ENCODE results near the gene PROM1. TPM values are rescaled to one million over a fixed set of nuclear protein-coding genes. Genes with fewer than 3 reads are reported as not detected.

The PROM1 gene
- total RNA-seq, 1 experiment from 2014 or later, result 65.1 TPM

DNA sequence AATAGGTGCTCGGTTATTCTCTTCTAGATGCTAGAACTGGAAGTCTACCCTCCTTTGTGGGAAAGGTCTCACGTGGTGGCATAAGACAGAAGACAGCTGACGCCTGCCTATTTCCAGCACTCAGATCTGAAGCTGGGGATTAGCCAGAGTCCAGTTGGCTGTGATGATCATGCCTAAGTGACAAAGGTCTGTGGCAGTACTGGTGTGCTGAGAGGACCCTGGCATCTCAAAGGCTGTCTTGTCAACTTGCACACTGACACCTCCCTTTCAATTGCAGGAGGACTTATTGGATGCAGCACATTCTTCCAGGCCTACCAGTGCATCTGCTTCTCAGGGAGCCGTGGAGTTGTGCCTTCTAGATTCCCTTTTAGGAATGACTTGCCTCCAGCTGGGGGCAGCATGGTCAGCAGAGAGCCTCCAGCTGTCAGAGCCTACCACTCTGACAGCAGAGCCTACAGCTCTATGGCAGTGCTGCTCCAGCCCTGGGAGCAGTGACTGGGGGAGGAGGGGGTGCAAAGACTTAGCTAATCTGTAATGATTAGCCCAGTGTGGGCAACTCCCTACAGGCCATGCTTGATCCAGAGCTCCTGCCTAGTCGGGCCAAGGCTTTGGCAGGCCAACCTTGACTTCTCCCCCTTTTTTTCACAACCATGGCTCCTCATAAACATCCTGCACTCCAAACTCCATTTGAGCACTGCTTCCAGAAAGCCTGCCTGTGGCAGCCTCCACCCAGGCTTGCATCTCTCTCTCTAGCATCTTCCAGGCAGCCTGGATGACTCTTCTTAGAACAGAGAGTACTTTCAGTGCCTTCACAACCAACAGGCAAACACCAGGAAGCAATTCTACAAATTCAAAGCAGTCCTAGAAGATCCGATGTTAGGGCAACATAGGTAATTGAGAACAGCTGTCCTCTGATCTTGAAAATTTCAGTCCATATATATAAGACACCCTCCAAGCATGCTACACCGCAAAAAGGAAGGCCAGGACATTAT lies 107.1 kb downstream of the PROM1 start (continued):
- no peak for TF ChIP-seq ETV6 (CRISPR knock-in tag; IDR thresholded peaks at IDR 0.05)
- TF ChIP-seq ELF4 (CRISPR knock-in tag; IDR thresholded peaks at IDR 0.05; ENCODE audit: low read depth), result no peak
- no peak for TF ChIP-seq JAZF1 (CRISPR knock-in tag; IDR thresholded peaks at IDR 0.05)
- TF ChIP-seq, protein P1, sequence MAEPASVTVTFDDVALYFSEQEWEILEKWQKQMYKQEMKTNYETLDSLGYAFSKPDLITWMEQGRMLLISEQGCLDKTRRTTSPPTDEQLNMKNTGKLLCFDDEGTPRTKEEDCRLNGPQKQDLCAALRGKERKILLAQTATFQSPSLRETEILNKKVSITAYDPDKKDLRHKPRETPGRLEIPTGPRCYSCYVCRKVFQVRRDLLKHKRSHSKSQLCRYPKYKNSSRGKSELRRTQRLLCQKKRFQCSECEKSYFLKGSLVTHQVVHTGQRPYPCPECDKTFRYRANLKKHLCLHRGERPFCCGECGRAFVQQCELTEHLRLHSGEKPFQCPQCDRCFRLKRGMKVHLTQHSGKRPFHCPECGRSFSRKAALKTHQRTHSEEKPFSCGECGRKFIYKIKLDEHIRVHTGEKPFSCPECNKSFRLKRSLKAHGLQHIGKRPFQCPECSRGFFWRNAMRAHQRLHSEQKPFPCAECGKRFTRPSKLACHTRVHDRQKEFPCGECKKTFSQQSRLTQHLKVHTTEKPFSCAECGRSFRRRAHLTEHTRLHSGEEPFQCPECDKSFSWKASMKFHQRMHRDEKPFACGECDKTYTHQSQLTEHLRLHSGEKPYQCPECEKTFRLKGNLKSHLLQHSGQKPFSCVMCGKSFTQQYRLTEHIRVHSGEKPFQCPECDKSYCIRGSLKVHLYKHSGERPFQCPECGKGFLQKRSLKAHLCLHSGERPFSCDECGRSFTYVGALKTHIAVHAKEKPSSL (CRISPR knock-in tag; conservative IDR thresholded peaks at IDR 0.05), result no peak
- no peak for TF ChIP-seq ZNF671 (CRISPR knock-in tag; IDR thresholded peaks at IDR 0.05)
- TF ChIP-seq, protein P2, sequence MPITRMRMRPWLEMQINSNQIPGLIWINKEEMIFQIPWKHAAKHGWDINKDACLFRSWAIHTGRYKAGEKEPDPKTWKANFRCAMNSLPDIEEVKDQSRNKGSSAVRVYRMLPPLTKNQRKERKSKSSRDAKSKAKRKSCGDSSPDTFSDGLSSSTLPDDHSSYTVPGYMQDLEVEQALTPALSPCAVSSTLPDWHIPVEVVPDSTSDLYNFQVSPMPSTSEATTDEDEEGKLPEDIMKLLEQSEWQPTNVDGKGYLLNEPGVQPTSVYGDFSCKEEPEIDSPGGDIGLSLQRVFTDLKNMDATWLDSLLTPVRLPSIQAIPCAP (CRISPR knock-in tag; IDR thresholded peaks at IDR 0.05), result no peak
- TF ChIP-seq, protein P3, sequence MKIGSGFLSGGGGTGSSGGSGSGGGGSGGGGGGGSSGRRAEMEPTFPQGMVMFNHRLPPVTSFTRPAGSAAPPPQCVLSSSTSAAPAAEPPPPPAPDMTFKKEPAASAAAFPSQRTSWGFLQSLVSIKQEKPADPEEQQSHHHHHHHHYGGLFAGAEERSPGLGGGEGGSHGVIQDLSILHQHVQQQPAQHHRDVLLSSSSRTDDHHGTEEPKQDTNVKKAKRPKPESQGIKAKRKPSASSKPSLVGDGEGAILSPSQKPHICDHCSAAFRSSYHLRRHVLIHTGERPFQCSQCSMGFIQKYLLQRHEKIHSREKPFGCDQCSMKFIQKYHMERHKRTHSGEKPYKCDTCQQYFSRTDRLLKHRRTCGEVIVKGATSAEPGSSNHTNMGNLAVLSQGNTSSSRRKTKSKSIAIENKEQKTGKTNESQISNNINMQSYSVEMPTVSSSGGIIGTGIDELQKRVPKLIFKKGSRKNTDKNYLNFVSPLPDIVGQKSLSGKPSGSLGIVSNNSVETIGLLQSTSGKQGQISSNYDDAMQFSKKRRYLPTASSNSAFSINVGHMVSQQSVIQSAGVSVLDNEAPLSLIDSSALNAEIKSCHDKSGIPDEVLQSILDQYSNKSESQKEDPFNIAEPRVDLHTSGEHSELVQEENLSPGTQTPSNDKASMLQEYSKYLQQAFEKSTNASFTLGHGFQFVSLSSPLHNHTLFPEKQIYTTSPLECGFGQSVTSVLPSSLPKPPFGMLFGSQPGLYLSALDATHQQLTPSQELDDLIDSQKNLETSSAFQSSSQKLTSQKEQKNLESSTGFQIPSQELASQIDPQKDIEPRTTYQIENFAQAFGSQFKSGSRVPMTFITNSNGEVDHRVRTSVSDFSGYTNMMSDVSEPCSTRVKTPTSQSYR (CRISPR knock-in tag; IDR thresholded peaks at IDR 0.05), result no peak
- TF ChIP-seq, protein P4, sequence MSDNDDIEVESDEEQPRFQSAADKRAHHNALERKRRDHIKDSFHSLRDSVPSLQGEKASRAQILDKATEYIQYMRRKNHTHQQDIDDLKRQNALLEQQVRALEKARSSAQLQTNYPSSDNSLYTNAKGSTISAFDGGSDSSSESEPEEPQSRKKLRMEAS (CRISPR knock-in tag; IDR thresholded peaks at IDR 0.05), result no peak
- no peak for TF ChIP-seq NR1H2 (CRISPR knock-in tag; IDR thresholded peaks at IDR 0.05)
- TF ChIP-seq, protein P5, sequence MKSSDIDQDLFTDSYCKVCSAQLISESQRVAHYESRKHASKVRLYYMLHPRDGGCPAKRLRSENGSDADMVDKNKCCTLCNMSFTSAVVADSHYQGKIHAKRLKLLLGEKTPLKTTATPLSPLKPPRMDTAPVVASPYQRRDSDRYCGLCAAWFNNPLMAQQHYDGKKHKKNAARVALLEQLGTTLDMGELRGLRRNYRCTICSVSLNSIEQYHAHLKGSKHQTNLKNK (CRISPR knock-in tag; IDR thresholded peaks at IDR 0.05), result no peak
- no peak for TF ChIP-seq CREM (CRISPR knock-in tag; IDR thresholded peaks at IDR 0.05)
- TF ChIP-seq CBFB (CRISPR knock-in tag; IDR thresholded peaks at IDR 0.05; ENCODE audit: low read depth), result no peak

DNA sequence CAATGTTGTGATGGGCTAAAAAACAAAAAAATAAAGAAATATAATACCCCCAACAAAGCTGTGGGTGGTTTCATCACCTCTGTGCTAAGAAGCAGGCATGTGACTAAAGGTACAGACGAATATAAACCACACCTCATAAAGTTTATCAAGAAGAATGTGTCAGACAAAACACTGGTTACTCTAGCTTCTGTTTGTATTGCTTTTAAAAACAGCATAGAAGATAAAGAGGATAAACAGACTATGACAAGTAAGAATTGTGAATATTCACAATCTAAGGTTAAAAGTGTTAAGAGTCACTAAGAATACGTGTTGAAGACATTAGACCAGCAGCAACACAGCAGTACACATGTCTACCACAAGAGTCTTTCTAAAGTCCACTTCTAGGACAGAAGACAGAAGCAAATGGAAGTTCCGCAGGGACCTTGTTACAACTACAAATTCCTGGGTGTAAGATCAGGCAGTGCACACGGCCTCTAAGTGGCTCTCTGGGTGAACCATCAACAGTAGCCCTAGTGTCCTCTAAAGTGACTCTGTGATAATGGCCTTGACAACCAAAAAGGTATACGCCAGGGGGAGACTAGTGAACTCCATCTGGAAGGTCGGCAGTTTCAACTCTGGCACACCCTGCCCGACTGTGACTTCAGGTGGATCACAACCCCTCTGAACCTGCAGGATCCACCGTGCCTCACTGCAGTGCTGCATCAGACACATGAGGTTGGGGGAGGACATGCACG lies 112.6 kb downstream of the PROM1 start:
- Mint-ChIP-seq H3K9me3 (peaks cover 10% of the 10 kb centered on the region), H3K27me3 (ENCODE audit: low read depth) (no peaks in the 10 kb centered on the region), H3K27ac (no peak overlapping the region), H3K4me3 (no peak overlapping the region), H3K36me3 (peaks cover 29% of the 10 kb centered on the region), H3K4me1 (peaks cover 8% of the 10 kb centered on the region)
- ChIA-PET CTCF (no interaction called here), POLR2A (no interaction called here)
- ATAC-seq (no peak), DNase-seq (ENCODE audit: low spot score) (no peak)
- TF ChIP-seq, protein P6, sequence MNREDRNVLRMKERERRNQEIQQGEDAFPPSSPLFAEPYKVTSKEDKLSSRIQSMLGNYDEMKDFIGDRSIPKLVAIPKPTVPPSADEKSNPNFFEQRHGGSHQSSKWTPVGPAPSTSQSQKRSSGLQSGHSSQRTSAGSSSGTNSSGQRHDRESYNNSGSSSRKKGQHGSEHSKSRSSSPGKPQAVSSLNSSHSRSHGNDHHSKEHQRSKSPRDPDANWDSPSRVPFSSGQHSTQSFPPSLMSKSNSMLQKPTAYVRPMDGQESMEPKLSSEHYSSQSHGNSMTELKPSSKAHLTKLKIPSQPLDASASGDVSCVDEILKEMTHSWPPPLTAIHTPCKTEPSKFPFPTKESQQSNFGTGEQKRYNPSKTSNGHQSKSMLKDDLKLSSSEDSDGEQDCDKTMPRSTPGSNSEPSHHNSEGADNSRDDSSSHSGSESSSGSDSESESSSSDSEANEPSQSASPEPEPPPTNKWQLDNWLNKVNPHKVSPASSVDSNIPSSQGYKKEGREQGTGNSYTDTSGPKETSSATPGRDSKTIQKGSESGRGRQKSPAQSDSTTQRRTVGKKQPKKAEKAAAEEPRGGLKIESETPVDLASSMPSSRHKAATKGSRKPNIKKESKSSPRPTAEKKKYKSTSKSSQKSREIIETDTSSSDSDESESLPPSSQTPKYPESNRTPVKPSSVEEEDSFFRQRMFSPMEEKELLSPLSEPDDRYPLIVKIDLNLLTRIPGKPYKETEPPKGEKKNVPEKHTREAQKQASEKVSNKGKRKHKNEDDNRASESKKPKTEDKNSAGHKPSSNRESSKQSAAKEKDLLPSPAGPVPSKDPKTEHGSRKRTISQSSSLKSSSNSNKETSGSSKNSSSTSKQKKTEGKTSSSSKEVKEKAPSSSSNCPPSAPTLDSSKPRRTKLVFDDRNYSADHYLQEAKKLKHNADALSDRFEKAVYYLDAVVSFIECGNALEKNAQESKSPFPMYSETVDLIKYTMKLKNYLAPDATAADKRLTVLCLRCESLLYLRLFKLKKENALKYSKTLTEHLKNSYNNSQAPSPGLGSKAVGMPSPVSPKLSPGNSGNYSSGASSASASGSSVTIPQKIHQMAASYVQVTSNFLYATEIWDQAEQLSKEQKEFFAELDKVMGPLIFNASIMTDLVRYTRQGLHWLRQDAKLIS (CRISPR knock-in tag; IDR thresholded peaks at IDR 0.05; ENCODE audit: borderline replicate concordance), result no peak
- TF ChIP-seq, protein P7, sequence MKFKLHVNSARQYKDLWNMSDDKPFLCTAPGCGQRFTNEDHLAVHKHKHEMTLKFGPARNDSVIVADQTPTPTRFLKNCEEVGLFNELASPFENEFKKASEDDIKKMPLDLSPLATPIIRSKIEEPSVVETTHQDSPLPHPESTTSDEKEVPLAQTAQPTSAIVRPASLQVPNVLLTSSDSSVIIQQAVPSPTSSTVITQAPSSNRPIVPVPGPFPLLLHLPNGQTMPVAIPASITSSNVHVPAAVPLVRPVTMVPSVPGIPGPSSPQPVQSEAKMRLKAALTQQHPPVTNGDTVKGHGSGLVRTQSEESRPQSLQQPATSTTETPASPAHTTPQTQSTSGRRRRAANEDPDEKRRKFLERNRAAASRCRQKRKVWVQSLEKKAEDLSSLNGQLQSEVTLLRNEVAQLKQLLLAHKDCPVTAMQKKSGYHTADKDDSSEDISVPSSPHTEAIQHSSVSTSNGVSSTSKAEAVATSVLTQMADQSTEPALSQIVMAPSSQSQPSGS (CRISPR knock-in tag; IDR thresholded peaks at IDR 0.05; ENCODE audit: borderline replicate concordance, low read depth), result no peak
- TF ChIP-seq NFATC4 (CRISPR knock-in tag; IDR thresholded peaks at IDR 0.05), result no peak
- TF ChIP-seq, protein P8, sequence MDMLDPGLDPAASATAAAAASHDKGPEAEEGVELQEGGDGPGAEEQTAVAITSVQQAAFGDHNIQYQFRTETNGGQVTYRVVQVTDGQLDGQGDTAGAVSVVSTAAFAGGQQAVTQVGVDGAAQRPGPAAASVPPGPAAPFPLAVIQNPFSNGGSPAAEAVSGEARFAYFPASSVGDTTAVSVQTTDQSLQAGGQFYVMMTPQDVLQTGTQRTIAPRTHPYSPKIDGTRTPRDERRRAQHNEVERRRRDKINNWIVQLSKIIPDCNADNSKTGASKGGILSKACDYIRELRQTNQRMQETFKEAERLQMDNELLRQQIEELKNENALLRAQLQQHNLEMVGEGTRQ (CRISPR knock-in tag; IDR thresholded peaks at IDR 0.05), result no peak
- no peak for TF ChIP-seq ZNF671 (CRISPR knock-in tag; IDR thresholded peaks at IDR 0.05)
- TF ChIP-seq GABPB1 (CRISPR knock-in tag; IDR thresholded peaks at IDR 0.05), result no peak
